ENCODE measurements around the gene DVL3. TPM values are rescaled to one million over a fixed set of nuclear protein-coding genes. Genes with fewer than 3 reads are reported as not detected.

Gene DVL3
- polyA plus RNA-seq, 1 experiment, result 33.9 TPM

GRCh38 chr3:184144505-184144904 lies 10.7 kb upstream of the DVL3 start:
- Histone ChIP-seq H3K27me3 (ENCODE audit: control insufficient read depth, insufficient read depth, low read length) (no peaks in the 10 kb centered on the region), H3K36me3 (ENCODE audit: control insufficient read depth, insufficient read depth, low read length) (peaks cover 35% of the 10 kb centered on the region), H3K4me3 (ENCODE audit: low read depth, low read length) (no peak overlapping the region)
- POLR2A ChIA-PET, result interaction anchor here (0.5 kb wide), 2 partner anchors 9 to 16 kb away, joined by 3 read pairs; partner anchors contain the start of gene EIF2B5
- DNase-seq (ENCODE audit: low read depth), result no peak
- CTCF ChIA-PET, result interaction anchor here (0.5 to 4.2 kb wide), 14 partner anchors 8 to 449 kb away, joined by 3 to 24 read pairs (median 5); partner anchors contain the start of genes ABCC5, EEF1AKMT4 and EIF2B5
- TF ChIP-seq CTCF (IDR thresholded peaks at IDR 0.05; ENCODE audit: insufficient read depth, low read depth, low read length), result no peak

- Histone ChIP-seq H3K27me3 (ENCODE audit: control insufficient read depth, insufficient read depth, low read length) (no peaks in the 10 kb centered on the region), H3K4me3 (ENCODE audit: low read depth, low read length) (no peak overlapping the region), H3K36me3 (ENCODE audit: control insufficient read depth, insufficient read depth, low read length) (peaks cover 35% of the 10 kb centered on the region)
- peak; percentile 49 for TF ChIP-seq CTCF (IDR thresholded peaks at IDR 0.05; ENCODE audit: insufficient read depth, low read depth, low read length)
- ChIA-PET CTCF (interaction anchor here (0.5 to 4.2 kb wide), 16 partner anchors 8 to 249 kb away, joined by 3 to 24 read pairs (median 5); partner anchors contain the start of genes ABCC5, ABCF3, EEF1AKMT4 and EIF2B5), POLR2A (interaction anchor here (0.5 kb wide), 1 partner anchor 10 kb away, joined by 3 read pairs; the partner anchor contains the start of gene EIF2B5)
- no peak for DNase-seq (ENCODE audit: low read depth)
Observed at GRCh38 chr3:184145111-184145524, 10.1 kb upstream of the DVL3 start.

- H3K4me3 ChIP-seq (ENCODE audit: low read depth, low read length), result no peak overlapping the region
- DNase-seq (ENCODE audit: low read depth), result no peak
- H3K27me3 ChIP-seq (ENCODE audit: control insufficient read depth, insufficient read depth, low read length), result no peaks in the 10 kb centered on the region
- POLR2A ChIA-PET, result no interaction called here
- no peak for TF ChIP-seq CTCF (IDR thresholded peaks at IDR 0.05; ENCODE audit: insufficient read depth, low read depth, low read length)
- CTCF ChIA-PET, result interaction anchor here (1.0 to 4.2 kb wide), 11 partner anchors 11 to 250 kb away, joined by 3 to 24 read pairs (median 5); partner anchors contain the start of genes ABCC5, ABCF3, EEF1AKMT4 and EIF2B5
- H3K36me3 ChIP-seq (ENCODE audit: control insufficient read depth, insufficient read depth, low read length), result peaks cover 33% of the 10 kb centered on the region
Observed at GRCh38 chr3:184145751-184146270, 9.4 kb upstream of the DVL3 start.

- no peak for TF ChIP-seq CTCF (IDR thresholded peaks at IDR 0.05; ENCODE audit: insufficient read depth, low read depth, low read length)
- Histone ChIP-seq H3K27me3 (ENCODE audit: control insufficient read depth, insufficient read depth, low read length) (no peaks in the 10 kb centered on the region), H3K36me3 (ENCODE audit: control insufficient read depth, insufficient read depth, low read length) (peaks cover 22% of the 10 kb centered on the region), H3K4me3 (ENCODE audit: low read depth, low read length) (no peak overlapping the region)
- no peak for DNase-seq (ENCODE audit: low read depth)
- POLR2A ChIA-PET, result no interaction called here
- CTCF ChIA-PET, result no interaction called here
Observed at GRCh38 chr3:184148076-184148475, 7.1 kb upstream of the DVL3 start.

- CTCF ChIA-PET, result interaction anchor here (0.6 to 1.4 kb wide), 3 partner anchors 49 to 614 kb away, joined by 3 to 4 read pairs (median 3); partner anchors contain the start of gene EEF1AKMT4
- POLR2A ChIA-PET, result no interaction called here
- Histone ChIP-seq H3K27me3 (ENCODE audit: control insufficient read depth, insufficient read depth, low read length) (no peaks in the 10 kb centered on the region), H3K36me3 (ENCODE audit: control insufficient read depth, insufficient read depth, low read length) (peaks cover 14% of the 10 kb centered on the region), H3K4me3 (ENCODE audit: low read depth, low read length) (no peak overlapping the region)
- no peak for TF ChIP-seq CTCF (IDR thresholded peaks at IDR 0.05; ENCODE audit: insufficient read depth, low read depth, low read length)
- no peak for DNase-seq (ENCODE audit: low read depth)
Observed at GRCh38 chr3:184149123-184149522, 6.1 kb upstream of the DVL3 start.

Data from BJ (cell line).